HG03103 (cell line): ENCODE measurements around the gene NCK2.

ENCODE experiments used
- ATAC-seq: cut with Tn5 transposase; IDR thresholded peaks from one replicate; pipeline ENCODE4 v1.9.1; 2021; ENCODE audit warnings: low read depth; ENCODE audit not compliant: unreplicated experiment

NCK2 gene

DNA sequence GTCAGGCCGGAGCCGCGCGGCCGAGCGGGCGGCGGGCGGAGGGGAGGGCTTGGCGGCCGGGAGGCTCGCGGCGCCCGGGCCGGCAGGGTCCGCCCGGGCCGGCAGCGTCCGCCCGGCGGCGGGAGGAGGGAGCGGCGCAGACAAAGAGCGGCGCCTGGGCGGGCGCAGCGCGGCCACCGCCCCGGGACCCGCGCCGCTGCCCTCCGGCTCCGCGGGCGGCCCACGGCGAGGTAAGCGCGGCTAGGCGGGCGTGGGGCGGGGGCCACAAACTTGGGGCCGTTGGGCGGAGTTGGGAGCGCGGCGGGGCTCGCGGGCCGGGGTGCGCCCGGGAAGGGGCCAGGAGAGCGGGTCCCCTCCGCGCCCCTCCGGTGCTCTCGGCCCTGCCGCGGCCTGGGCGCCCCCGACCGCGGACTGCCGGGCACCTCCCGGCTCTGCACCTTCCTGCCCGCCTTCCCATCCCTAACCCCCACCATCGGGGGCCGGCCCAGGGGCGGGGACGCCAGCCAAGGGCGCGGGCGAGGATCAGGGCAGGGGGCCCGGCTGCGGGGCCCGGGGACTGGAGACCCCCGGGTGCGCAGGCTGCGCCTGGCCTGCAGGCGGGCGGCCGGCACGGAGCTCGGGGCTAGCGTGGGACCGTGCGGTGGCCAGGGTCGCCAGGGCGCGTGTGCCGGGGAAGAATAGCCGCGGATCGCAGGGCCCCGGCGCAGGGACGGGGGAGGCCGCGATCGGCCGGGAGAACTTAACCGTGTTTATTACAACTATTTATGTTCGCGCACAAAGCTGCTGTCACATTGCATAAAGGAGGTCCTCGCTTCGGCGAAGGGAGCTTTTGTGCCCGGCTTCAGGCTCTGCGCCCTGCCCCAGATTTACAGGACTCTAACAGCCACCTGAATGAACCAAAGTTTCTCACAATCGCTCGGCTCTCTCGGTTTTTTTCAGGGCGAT is at the start of gene NCK2:
Gene NCK2, plus strand, starts transcription at position 4 of the 945 bp plus-strand sequence. CDS start 110,152 bp downstream, outside the sequence.
- ATAC-seq, result peak; percentile 9

DNA sequence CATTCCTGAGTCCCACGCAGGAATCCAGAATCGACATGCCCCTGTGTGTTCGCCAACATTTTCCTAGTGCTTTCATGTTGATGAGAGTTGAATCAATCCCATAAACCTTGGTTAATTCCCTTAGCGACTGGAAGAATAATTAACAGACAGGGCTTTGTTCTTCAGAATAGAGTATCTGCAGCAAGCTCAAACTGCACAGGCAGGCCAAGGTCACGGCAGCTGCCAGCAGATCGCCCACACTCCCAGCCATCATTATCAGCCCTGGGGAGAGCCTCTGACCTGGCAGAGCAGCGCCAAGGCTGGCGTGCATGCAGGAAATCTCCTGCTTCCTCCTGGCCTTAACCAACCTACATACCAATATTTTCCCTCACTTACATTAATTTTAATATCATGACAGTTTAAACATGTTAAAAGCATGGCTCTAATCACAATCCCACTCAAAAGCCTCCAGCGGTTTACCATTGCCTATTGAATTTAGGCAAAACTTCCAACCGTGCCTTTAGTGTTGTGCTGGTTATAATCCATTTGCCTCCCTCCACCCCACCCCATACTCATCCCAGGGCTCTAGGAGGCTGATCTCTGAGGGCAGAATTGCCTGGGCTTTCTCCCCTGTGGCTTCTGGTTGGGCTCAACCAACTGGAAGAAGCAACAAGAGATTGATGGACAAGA is 46.8 kb upstream of the NCK2 start:
- ATAC-seq, result no peak

DNA sequence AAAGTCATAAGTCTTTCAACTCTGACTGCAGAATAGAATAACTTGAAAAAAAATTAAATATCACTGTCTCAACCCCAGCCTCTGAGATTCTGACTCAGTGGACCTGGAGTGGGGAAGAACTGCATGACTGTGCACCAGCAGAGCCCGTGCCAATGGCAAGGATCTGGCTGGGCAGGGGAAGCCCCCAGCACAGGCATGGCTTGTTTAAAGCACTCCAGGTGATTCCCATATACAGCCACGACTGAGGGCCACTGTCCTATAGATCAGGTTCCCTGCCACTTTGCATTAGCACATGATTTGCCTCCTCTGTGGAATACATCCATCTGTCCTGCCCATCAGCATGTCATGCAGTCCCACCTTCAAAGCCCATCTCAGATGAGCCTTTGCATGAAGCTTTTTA is 45.9 kb upstream of the NCK2 start:
- no peak for ATAC-seq

DNA sequence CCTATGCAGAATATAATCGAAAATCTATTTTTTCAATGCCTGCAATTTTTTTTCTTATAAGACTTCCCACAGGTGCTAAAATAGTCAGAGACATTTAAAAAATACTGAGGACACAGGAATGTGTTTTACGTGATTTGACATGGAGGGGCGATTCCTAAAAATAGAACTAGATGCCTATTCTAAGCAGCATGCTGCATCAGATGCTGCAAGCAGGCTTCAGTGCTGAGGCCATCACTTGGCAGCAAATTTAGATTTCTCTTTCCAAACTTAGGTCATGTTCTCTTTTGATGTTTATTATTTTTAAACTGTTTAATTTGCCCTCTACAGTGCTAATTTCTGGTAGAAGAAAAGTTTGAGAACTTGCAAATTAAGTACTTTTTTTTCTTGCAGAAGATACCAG is 43.7 kb upstream of the NCK2 start:
- ATAC-seq, result no peak

DNA sequence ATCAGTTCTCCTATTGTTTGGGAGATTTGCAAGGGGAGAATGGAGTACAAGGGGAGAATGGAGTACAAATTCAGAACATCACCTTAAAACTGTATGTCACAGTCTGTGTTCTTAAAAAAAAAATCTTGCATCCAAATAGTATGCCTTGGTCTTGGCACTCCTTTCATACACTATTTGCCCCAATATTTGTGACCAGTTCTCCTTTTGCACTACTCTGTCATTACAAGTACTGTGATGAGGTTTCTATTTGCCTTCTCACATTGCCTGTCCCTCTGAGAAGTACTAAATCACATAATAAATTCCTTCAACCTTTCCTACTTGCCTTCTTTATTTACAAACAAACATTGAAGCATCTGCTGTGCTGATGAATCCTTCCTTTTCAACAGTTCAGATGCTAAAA is 36.0 kb upstream of the NCK2 start:
- no peak for ATAC-seq

DNA sequence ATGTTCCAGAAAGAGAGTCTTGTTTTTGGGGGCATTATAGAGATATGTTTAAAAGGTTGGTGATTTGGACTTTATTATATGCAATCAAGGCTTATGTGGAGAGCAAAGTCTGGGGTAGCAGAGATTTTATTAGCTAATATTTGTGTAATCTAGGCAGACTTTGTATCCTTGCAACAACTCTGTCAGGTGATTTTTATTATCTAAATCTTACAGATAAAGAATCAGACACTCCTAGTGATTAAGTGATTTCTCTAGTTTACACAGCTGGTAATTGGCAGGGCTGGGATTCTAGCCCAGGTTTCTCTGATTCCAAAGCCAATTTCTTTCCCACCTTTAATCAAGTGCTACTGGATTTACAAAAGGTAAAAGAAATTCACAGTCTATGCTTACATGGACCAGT is 33.3 kb upstream of the NCK2 start:
- ATAC-seq, result no peak

DNA sequence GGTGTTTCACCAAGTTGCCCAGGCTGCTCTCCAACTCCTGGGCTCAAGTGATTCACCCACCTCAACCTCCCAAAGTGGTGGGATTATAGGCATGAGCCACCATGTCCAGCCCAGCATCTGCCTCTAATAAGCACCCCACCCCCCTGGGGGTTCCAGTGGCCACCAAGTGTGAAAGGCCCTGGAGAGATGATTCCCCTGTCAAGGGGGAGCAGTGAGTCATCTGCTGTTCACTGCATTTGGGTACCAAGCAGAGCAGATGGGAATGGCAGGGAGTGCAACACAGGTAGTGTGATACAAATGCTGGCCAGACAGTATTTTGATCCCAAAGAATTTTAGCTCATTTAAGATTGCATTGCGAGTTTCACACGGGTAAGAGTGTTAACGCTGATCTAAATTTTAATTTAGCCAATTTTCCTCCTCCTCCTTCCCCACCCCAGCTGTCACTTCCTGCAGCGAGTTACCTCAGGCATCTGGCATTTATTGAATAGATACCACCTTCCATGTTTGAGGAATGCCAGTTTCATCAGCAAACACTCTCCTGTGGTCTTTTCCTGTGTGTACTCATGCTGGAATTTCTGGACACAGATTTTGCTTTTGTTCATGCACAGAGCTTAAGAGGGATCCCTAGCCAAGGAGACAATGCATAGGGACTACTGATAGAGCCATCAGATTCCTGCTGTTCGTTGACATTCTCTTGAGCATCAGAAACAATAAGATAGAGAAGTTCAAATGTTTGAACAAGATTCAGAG is 32.4 kb upstream of the NCK2 start:
- ATAC-seq, result no peak

DNA sequence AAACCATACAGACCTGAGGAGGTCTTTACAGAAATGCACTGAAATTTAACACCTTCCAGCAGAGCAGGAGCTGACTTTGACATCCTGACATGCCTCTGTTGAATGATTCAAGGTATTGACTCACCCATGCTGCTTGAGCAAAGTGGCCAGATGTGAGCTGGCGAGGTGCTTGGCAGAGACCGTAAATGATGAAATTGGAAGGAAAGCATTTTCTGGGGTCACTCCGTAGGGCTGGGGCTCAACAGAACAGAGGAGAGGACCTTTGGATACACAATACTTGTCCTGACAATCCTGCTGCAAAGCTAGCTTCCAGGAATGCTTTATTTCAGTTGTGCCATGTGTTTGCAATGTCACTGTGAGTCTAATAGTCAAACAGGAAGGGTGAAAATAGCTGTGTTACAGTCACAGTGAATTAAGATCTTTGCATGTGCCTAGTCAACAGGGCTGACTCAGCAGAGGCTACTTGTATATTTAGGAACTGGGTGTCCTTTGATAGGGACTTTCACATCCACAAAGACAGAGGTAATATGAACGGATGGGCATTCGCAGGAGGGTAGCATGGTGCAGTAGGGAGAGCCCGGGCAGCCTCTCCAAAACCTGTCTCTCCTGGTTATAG is 31.6 kb upstream of the NCK2 start:
- no peak for ATAC-seq

DNA sequence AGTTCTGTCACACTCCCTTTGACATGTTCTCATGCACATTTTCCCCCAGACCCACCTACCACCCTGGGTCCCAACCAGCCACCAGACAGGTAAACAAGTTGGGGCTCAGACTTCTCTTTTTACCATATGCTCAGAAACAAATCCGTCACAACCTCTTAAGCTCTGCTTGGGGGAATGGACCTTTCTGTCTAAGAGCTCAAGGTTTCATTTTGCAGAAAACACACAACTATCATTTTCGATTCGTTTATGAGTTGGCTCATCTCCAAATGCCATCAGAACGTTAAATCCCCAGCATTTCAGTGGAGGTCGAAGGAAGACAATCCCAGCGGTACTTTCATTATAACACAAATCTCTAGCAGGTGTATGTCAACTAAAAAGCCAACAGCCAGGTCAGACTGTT is 30.6 kb upstream of the NCK2 start:
- no peak for ATAC-seq

DNA sequence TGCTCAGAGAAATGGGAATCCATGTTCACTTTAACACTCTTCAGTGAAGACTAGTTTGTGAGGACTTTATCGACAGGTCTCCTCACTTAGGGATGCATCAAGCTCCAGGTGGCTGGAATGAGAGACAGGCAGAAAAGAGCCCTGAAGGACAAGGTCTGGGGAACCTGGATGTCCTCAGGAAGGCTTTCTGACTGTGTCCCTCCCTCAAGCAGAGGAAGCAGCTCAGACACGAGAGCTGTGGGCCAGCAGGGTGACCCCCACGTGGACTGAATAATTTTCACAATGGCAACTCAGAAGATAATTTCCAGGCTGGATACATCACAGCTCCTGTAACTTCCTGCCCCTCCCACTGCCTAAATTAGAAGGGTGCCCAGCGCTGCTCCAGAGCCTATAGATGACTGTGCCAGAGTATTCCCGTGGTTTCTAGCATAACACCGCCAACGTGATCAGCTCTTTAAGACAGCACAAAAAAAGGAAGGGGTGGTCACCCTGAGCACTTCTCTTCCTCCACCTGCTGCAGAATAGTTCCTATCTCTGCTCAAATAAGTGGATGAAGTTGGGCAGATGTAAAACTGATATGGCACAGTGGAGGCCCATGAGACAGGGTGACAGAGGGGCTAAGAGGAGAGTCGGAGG is 25.7 kb upstream of the NCK2 start:
- no peak for ATAC-seq

DNA sequence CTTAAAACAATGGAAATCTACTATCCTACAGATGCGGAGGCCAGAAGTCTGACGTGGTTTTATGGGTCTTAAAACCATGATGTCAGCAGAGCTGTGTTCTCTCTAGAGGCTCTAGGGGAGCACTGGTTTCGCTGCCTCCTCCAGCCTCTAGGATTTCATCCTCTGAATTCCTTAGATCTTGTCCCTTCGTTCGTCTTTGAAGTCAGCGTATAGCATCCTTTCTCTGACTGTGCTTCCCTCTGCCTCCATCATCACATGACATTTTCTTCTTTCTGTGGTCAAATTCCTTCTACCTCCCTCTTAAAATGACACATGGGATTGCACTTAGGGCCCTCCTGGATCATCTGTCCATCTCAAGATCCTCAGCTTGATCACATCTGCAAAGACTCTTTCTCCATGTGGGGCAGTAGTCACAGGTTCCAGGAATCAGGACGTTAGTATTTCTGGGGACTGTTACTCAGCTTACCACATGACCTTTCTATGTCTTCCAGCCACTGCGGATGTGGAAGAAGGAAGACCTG is 22.7 kb upstream of the NCK2 start:
- no peak for ATAC-seq

DNA sequence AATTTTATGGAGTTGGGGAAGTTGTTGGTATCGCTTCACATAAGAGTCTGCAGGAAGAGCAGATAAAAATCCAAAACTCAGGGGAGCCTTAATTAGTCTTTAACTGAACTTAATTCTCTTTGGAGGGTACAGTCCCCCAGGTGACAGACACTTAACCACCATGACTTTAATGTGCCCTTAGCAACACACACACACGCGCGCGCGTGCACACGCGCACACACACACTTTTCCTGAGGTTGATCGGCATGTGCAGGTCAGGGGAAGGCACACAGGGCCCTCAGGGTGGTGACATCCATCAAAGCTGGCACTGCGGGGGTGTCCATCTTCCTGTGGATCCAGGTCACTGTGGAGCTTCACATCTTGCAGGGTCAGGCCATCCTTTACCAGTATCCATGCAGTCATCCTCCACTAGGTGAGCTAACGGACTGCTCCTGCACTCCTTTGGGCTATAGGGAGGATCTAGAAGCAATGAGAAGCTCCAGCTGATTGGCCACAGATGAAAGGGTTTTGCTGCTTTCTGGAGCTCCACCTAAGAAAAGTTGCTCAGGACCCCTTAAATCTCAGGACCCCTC is 21.9 kb upstream of the NCK2 start:
- ATAC-seq, result no peak

DNA sequence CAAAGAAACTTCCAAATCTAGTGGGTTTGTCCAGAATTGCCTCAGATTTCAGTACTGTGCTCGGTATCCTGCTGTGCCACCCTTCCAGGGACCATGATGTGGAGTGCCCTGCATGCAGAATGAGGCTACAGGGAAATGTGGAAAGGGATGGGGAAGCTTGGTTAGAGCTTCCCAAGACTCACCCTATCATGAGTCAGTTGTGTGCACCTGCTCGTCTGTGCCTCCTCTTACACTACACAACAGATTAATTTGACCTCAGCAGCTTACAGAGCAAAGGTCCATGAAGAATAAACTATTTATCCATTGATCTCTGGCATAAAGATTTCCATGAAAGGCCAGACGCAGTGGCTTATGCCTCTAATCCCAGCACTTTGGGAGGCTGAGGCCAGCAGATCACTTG is 21.3 kb upstream of the NCK2 start:
- no peak for ATAC-seq

DNA sequence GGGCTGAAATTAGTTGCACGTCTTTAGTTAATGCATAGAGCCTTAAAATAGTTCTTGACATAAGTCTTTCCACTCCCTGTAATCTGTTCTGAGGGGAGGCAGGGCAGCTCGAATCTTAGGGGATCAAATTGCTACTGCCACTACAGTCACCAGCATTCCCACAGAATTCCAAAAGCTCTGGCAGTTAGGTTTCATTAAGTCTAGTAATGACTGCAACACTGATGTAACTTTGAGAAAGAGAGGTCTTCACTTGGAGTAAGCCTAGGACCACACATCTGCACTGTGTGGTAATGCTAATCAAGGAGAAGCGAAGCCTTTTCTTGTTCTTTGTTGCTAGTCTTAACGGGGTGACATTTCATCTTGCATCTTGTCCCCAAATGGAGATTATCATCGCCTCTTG is 19.3 kb upstream of the NCK2 start:
- no peak for ATAC-seq

DNA sequence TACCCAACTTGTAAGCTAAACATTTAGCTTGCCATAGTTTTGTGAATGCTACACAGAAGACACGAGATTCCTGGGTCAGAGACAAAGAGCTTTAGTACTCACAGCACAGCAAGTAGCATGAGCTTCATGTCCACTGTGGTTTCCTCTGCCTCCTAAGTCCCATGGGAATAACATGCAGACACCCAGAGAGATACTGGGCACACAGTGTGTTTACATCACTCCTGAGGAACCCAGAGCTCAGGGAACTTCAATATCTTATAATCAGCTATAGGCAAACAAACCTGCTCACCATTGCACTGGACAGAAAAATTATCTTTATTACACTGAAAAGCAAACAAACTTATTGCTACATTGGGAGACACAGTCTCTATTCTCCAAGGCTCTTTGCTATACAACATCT is 14.5 kb upstream of the NCK2 start:
- no peak for ATAC-seq

DNA sequence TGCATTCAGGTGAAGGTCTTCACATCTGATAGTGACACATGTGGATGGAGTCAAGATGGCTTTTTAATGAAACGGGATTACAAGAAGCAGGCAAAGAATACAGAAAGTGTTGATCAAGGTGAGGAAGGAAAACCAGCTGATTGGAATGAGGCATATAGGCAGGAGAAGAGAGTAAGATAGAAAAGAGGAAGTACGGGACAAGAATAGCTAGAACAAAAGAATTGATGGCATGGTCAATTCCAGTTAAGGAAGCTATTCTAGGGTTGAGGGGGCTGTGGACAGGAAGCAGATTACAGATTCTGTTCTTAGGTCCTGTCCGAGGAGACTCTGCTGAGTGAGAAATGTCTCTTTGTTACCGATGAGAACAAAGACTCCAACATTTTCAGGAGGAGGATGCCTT is 13.2 kb upstream of the NCK2 start:
- ATAC-seq, result no peak

DNA sequence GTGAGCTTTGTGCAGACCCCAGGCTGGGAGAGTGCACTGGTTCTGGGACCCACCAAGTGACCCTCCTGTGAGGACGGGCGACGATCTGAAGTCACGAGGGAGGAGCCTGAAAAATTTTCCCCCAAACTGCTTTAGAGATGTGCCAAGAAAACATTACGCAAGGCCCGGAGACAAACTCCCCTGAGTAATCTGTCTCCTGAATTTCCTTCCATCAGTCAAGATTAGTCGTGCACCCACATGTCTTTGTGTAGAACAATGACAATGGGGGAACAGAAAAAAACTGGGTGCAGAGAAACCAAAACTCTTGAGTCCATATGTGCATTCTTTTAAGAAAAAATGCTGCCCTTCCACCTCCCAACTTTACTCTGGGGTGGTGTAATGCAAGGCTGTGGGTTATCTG is 12.6 kb upstream of the NCK2 start:
- ATAC-seq, result no peak

DNA sequence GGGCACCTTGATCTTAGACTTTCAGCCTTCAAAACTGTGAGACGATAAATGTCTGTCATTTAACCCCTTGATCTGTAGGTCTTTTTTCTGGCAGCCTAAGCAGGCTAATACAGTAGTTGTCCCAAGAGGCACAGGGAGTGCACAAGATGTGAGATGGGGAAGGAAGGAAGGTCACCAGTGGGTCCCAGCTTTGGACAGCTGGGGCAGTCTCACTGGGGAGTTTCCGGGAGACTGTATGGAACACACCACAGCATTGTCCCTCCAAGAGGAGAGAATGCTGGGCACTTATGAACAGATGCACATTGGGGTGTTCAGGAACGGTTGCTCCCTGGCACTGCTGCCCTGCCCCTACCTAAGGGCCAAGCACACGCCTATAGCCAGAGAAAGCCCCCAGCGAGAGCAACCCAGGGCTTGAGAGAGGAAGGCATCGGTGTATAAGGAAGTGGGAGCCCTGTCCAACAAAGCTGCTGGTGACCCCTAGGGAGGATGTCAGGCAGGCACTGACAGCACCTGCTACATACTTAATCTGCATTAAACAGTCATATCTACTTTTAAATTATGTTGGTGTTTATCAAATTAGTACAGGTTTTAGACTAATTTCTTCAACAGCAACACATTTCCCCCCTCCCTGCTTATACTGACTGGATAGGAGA is 11.6 kb upstream of the NCK2 start:
- no peak for ATAC-seq

DNA sequence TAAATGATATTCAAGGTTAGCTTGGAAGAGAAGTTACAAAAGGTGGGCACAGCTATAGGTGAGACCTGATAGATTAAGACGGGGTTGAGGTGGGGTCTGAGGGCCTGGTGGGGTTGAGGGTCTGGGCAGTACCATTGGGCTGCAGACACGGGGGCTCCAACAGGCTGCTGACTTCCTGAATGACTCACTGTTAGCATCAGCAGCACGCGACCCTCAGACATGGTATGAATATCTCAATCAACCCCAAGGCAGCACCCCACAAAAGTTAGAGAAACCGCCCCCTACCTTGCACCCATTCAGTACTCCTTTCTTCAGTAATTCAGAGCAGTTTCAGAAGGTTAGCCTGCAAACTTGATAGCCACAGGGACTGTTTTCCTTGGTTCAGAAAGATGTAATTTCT is 10.8 kb upstream of the NCK2 start:
- no peak for ATAC-seq
